WTC11 (cell line): ENCODE measurements around the gene OVAAL. TPM values are rescaled to one million over a fixed set of nuclear protein-coding genes. Genes with fewer than 3 reads are reported as not detected.

Experiments used
- ATAC-seq: fragments of 200-7000 bp; cut with Tn5 transposase; 2 replicates; pipeline ENCODE4 v1.10.0; 2021; ENCODE audit warnings: mild to moderate bottlenecking, moderate library complexity
- CTCF ChIA-PET: fragments of 300-600 bp; sonication (Branson Sonifier 250); formaldehyde crosslinking; loops from one replicate; lab custom pipeline; 2021; ENCODE audit warnings: antibody characterized with exemption; lab: Charles Lee
- POLR2A ChIA-PET: fragments of 350-600 bp; sonication (Branson Sonifier 250); formaldehyde crosslinking; loops from one replicate; lab custom pipeline; 2021; ENCODE audit warnings: antibody characterized with exemption; lab: Charles Lee
- DNase-seq: peaks from one replicate; pipeline ENCODE4 v3.0.0; 2021; ENCODE audit warnings: low spot score
- H3K27ac Mint-ChIP-seq: 2 replicates; pipeline ENCODE4 v1.8.0; 2021; ENCODE audit warnings: mixed read lengths
- H3K27me3 Mint-ChIP-seq: 2 replicates; pipeline ENCODE4 v1.8.0; 2021; ENCODE audit warnings: low read depth, mild to moderate bottlenecking, moderate library complexity, mixed read lengths
- H3K36me3 Mint-ChIP-seq: 2 replicates; pipeline ENCODE4 v1.8.0; 2021; ENCODE audit warnings: mixed read lengths
- H3K4me1 Mint-ChIP-seq: 2 replicates; pipeline ENCODE4 v1.8.0; 2022; ENCODE audit warnings: mixed read lengths
- H3K4me3 Mint-ChIP-seq: 2 replicates; pipeline ENCODE4 v1.8.0; 2021; ENCODE audit warnings: mild to moderate bottlenecking, moderate library complexity, mixed read lengths
- H3K9me3 Mint-ChIP-seq: 2 replicates; pipeline ENCODE4 v1.8.0; 2021; ENCODE audit warnings: mixed read lengths
- CBFB ChIP-seq: sonication (generic); formaldehyde crosslinking; IDR thresholded peaks from 2 replicates; pipeline ENCODE4 v1.8.1; 2022; ENCODE audit warnings: mild to moderate bottlenecking, low read depth, missing genetic modification reagents
- FOXJ3 ChIP-seq: sonication (generic); formaldehyde crosslinking; IDR thresholded peaks from 2 replicates; pipeline ENCODE4 v1.9.0; 2021; ENCODE audit warnings: missing genetic modification reagents, mild to moderate bottlenecking, borderline replicate concordance
- FOXK1 ChIP-seq: sonication (generic); formaldehyde crosslinking; IDR thresholded peaks from 2 replicates; pipeline ENCODE4 v1.8.0; 2022; ENCODE audit warnings: mild to moderate bottlenecking, moderate library complexity, missing genetic modification reagents
- JAZF1 ChIP-seq: fragments of 250-450 bp; sonication (Bioruptor Pico); IDR thresholded peaks from 2 replicates; pipeline ENCODE4 v1.9.0; 2021; ENCODE audit warnings: moderate library complexity, mild to moderate bottlenecking, inconsistent platforms
- JUN ChIP-seq: sonication (generic); formaldehyde crosslinking; IDR thresholded peaks from 2 replicates; pipeline ENCODE4 v1.8.0; 2023; ENCODE audit warnings: mild to moderate bottlenecking, missing genetic modification reagents
- KAT7 ChIP-seq: sonication (generic); formaldehyde crosslinking; IDR thresholded peaks from 2 replicates; pipeline ENCODE4 v1.8.1; 2023; ENCODE audit warnings: missing genetic modification reagents, mild to moderate bottlenecking, borderline replicate concordance
- MXD4 ChIP-seq: fragments of 250-450 bp; sonication (Bioruptor Pico); IDR thresholded peaks from 2 replicates; pipeline ENCODE4 v1.8.0; 2021; ENCODE audit warnings: mild to moderate bottlenecking, moderate library complexity, borderline replicate concordance
- PRRX2 ChIP-seq: fragments of 250-450 bp; sonication (Bioruptor Pico); IDR thresholded peaks from 2 replicates; pipeline ENCODE4 v1.8.0; 2021; ENCODE audit warnings: mild to moderate bottlenecking
- RELA ChIP-seq: sonication (generic); formaldehyde crosslinking; IDR thresholded peaks from 2 replicates; pipeline ENCODE4 v1.8.1; 2022; ENCODE audit warnings: missing genetic modification reagents, mild to moderate bottlenecking, borderline replicate concordance
- SP1 ChIP-seq: sonication (generic); formaldehyde crosslinking; conservative IDR thresholded peaks from 2 replicates; pipeline ENCODE4 v1.8.1; 2022; ENCODE audit warnings: missing genetic modification reagents
- TCF7 ChIP-seq: sonication (generic); formaldehyde crosslinking; IDR thresholded peaks from 2 replicates; pipeline ENCODE4 v1.8.0; 2022; ENCODE audit warnings: mild to moderate bottlenecking, low read depth, missing genetic modification reagents, moderate library complexity
- ZNF232 ChIP-seq: sonication (generic); formaldehyde crosslinking; IDR thresholded peaks from 2 replicates; pipeline ENCODE4 v1.8.0; 2022; ENCODE audit warnings: mild to moderate bottlenecking, missing genetic modification reagents
- ZNF317 ChIP-seq: sonication (generic); formaldehyde crosslinking; IDR thresholded peaks from 2 replicates; pipeline ENCODE4 v1.8.1; 2023; ENCODE audit warnings: low read depth, mild to moderate bottlenecking, moderate library complexity, missing genetic modification reagents, borderline replicate concordance
- ZNF671 ChIP-seq: fragments of 250-450 bp; sonication (Bioruptor Pico); IDR thresholded peaks from 2 replicates; pipeline ENCODE4 v1.8.0; 2021; ENCODE audit warnings: mild to moderate bottlenecking
- total RNA-seq: library from RNA; stranded (reverse); gene quantifications from 3 replicates; pipeline ENCODE4 v1.2.3, GENCODE V29; 2021
- TF ChIP-seq, protein P1 (sequence below): sonication (generic); formaldehyde crosslinking; conservative IDR thresholded peaks from 2 replicates; pipeline ENCODE4 v1.8.1; 2022; ENCODE audit warnings: mild to moderate bottlenecking, missing genetic modification reagents
- TF ChIP-seq, protein P2 (sequence below): sonication (generic); formaldehyde crosslinking; IDR thresholded peaks from 2 replicates; pipeline ENCODE4 v1.8.1; 2022; ENCODE audit warnings: mild to moderate bottlenecking, moderate library complexity, missing genetic modification reagents
- TF ChIP-seq, protein P3 (sequence below): fragments of 250-450 bp; sonication (Bioruptor Pico); conservative IDR thresholded peaks from 2 replicates; pipeline ENCODE4 v1.9.0; 2021; ENCODE audit warnings: mild to moderate bottlenecking
- TF ChIP-seq, protein P4 (sequence below): sonication (generic); formaldehyde crosslinking; IDR thresholded peaks from 2 replicates; pipeline ENCODE4 v1.8.0; 2022; ENCODE audit warnings: mild to moderate bottlenecking, missing genetic modification reagents

Gene OVAAL
- total RNA-seq, 1 experiment from 2014 or later, result not detected

DNA sequence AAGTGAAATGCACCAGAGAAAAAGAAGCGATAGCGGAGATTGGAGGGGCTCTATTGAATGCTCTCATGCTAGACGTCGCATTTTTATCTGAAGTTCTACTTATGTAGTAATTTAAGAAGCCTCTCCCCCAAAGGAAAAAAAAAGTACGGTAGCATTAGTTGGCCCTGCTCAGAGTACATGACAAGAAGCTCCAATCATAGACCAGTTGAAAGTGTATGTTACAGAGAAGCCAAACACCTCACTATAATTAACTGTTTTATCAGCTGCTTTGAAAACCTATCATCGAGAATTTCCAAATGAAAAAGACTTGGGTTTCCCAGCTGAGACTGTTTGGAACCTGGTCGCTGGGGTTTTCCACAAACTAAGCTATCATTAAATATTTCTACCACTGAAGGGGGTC, 19.6 kb upstream of the OVAAL start:
- ChIA-PET POLR2A (no interaction called here), CTCF (interaction anchor here (1.0 kb wide), 1 partner anchor 343 kb away, joined by 3 read pairs; no protein-coding TSS in a partner anchor)
- no peak overlapping the region for H3K27ac Mint-ChIP-seq
- TF ChIP-seq FOXK1 (CRISPR knock-in tag), result no peak
- TF ChIP-seq MXD4 (CRISPR knock-in tag), result no peak
- TF ChIP-seq ZNF671 (CRISPR knock-in tag), result no peak
- no peak for TF ChIP-seq RELA (CRISPR knock-in tag)
- no peak for TF ChIP-seq JAZF1
- TF ChIP-seq, protein P1, sequence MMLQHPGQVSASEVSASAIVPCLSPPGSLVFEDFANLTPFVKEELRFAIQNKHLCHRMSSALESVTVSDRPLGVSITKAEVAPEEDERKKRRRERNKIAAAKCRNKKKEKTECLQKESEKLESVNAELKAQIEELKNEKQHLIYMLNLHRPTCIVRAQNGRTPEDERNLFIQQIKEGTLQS (CRISPR knock-in tag), result no peak
- TF ChIP-seq ZNF232, result no peak
- no peak for TF ChIP-seq JUN (CRISPR knock-in tag)
- no peak for TF ChIP-seq TCF7 (CRISPR knock-in tag)
- TF ChIP-seq, protein P2, sequence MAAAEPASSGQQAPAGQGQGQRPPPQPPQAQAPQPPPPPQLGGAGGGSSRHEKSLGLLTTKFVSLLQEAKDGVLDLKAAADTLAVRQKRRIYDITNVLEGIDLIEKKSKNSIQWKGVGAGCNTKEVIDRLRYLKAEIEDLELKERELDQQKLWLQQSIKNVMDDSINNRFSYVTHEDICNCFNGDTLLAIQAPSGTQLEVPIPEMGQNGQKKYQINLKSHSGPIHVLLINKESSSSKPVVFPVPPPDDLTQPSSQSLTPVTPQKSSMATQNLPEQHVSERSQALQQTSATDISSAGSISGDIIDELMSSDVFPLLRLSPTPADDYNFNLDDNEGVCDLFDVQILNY (CRISPR knock-in tag), result no peak
- TF ChIP-seq ZNF317 (CRISPR knock-in tag), result no peak
- no peak for TF ChIP-seq FOXJ3
- no peaks in the 10 kb centered on the region for H3K36me3 Mint-ChIP-seq
- no peaks in the 10 kb centered on the region for H3K9me3 Mint-ChIP-seq
- H3K4me3 Mint-ChIP-seq, result no peak overlapping the region
- H3K27me3 Mint-ChIP-seq, result no peaks in the 10 kb centered on the region; the same call in 1 of the 2 replicates
- ATAC-seq (no peak), DNase-seq (no peak)
- H3K4me1 Mint-ChIP-seq, result peaks cover 11% of the 10 kb centered on the region

DNA sequence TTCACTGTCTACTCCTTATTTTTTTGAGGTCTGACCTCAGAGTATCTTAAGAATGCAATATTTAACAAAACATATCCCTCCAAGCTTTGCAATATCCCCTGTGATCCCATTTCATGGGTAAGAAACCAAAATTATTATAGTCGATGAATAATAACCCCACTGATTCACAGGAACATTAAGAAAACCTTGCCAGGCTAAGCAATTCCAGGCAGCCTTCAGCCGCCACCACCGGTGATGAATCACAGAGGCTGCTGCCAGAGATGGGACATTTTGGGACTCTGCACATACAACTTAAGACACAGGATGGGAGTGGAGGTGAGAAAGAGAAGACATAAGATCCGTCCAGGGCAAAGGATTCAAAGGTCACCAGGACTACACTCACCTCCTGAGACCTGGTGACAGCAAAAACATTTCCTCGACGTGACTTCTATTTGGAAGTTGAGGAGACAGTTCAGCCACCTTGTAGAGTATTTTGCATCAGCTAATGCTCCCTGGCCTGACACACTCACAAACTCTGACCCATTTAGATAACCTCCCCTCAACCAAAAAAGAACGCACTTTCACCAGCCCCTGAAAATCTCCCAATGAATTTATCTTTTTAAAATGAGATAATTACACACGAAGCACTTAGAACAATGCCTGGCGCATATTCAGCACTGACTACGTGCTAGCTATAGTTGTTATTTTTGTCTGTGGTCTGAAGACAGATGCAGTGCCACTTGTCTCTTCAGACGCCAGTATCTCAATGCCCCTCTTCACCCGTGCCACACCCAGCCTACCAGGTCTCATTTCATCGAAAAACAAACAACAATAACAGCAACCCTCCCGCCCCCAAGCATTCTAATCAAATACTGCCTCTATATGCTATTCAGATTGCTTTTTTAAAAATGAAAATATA, 17.8 kb upstream of the OVAAL start:
- Mint-ChIP-seq H3K27ac (no peak overlapping the region), H3K36me3 (no peaks in the 10 kb centered on the region), H3K9me3 (no peaks in the 10 kb centered on the region), H3K27me3 (no peaks in the 10 kb centered on the region; the same call in 1 of the 2 replicates), H3K4me3 (no peak overlapping the region), H3K4me1 (peaks cover 11% of the 10 kb centered on the region)
- DNase-seq (no peak), ATAC-seq (no peak)
- ChIA-PET POLR2A (no interaction called here), CTCF (no interaction called here)
- no peak for TF ChIP-seq CBFB (CRISPR knock-in tag)
- TF ChIP-seq, protein P3, sequence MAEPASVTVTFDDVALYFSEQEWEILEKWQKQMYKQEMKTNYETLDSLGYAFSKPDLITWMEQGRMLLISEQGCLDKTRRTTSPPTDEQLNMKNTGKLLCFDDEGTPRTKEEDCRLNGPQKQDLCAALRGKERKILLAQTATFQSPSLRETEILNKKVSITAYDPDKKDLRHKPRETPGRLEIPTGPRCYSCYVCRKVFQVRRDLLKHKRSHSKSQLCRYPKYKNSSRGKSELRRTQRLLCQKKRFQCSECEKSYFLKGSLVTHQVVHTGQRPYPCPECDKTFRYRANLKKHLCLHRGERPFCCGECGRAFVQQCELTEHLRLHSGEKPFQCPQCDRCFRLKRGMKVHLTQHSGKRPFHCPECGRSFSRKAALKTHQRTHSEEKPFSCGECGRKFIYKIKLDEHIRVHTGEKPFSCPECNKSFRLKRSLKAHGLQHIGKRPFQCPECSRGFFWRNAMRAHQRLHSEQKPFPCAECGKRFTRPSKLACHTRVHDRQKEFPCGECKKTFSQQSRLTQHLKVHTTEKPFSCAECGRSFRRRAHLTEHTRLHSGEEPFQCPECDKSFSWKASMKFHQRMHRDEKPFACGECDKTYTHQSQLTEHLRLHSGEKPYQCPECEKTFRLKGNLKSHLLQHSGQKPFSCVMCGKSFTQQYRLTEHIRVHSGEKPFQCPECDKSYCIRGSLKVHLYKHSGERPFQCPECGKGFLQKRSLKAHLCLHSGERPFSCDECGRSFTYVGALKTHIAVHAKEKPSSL (CRISPR knock-in tag), result no peak
- TF ChIP-seq, protein P4, sequence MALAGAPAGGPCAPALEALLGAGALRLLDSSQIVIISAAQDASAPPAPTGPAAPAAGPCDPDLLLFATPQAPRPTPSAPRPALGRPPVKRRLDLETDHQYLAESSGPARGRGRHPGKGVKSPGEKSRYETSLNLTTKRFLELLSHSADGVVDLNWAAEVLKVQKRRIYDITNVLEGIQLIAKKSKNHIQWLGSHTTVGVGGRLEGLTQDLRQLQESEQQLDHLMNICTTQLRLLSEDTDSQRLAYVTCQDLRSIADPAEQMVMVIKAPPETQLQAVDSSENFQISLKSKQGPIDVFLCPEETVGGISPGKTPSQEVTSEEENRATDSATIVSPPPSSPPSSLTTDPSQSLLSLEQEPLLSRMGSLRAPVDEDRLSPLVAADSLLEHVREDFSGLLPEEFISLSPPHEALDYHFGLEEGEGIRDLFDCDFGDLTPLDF (CRISPR knock-in tag), result no peak
- TF ChIP-seq SP1, result no peak
- TF ChIP-seq KAT7 (CRISPR knock-in tag), result no peak
- no peak for TF ChIP-seq PRRX2 (CRISPR knock-in tag)
